HG03469 (cell line): ENCODE data around the gene HNRNPC.
"Not testable (repeated sequence)": the region's sequence is repeated elsewhere in the genome, so short reads cannot be mapped to it uniquely, and the experiment has no call there.

Experiments used
- ATAC-seq: cut with Tn5 transposase; IDR thresholded peaks from one replicate; pipeline ENCODE4 v1.9.1; 2021; ENCODE audit warnings: mild to moderate bottlenecking, moderate library complexity, moderate number of reproducible peaks; ENCODE audit not compliant: unreplicated experiment

HNRNPC gene

GRCh38 chr14:21269252-21270046, at the start of gene HNRNPC:
Gene HNRNPC (minus strand): TSS chr14:21269442. CDS start chr14:21234193, 35,249 bp downstream.
- ATAC-seq = peak; percentile 87

- ATAC-seq = no peak
Observed at GRCh38 chr14:21317398-21317797, 48.2 kb upstream of the HNRNPC start.

GRCh38 chr14:21313512-21313911, 44.3 kb upstream of the HNRNPC start:
- ATAC-seq = no peak

GRCh38 chr14:21311614-21312013, 42.4 kb upstream of the HNRNPC start:
- no peak for ATAC-seq

- ATAC-seq = no peak
Observed at GRCh38 chr14:21309956-21310355, 40.7 kb upstream of the HNRNPC start.

- no peak for ATAC-seq
Observed at GRCh38 chr14:21309238-21309636, 40.0 kb upstream of the HNRNPC start.

- peak; percentile 72 for ATAC-seq
Observed at GRCh38 chr14:21308479-21309237, 39.4 kb upstream of the HNRNPC start.

- peak; percentile 15 for ATAC-seq
Observed at GRCh38 chr14:21308132-21308478, 38.9 kb upstream of the HNRNPC start.

GRCh38 chr14:21307637-21308036, 38.4 kb upstream of the HNRNPC start:
- ATAC-seq = no peak

GRCh38 chr14:21302836-21303140, 33.5 kb upstream of the HNRNPC start:
- ATAC-seq = not testable (repeated sequence)

GRCh38 chr14:21302013-21302835, 33.0 kb upstream of the HNRNPC start:
- ATAC-seq = no peak

- no peak for ATAC-seq
Observed at GRCh38 chr14:21300892-21301291, 31.6 kb upstream of the HNRNPC start.

- no peak for ATAC-seq
Observed at GRCh38 chr14:21299562-21300130, 30.4 kb upstream of the HNRNPC start.

GRCh38 chr14:21298358-21298757, 29.1 kb upstream of the HNRNPC start:
- no peak for ATAC-seq

- not testable (repeated sequence) for ATAC-seq
Observed at GRCh38 chr14:21294026-21294425, 24.8 kb upstream of the HNRNPC start.

GRCh38 chr14:21287168-21287567, 17.9 kb upstream of the HNRNPC start:
- no peak for ATAC-seq

GRCh38 chr14:21286516-21286915, 17.3 kb upstream of the HNRNPC start:
- ATAC-seq = not testable (repeated sequence)

GRCh38 chr14:21281917-21282316, 12.7 kb upstream of the HNRNPC start:
- ATAC-seq = not testable (repeated sequence)

- ATAC-seq = no peak
Observed at GRCh38 chr14:21279783-21280182, 10.5 kb upstream of the HNRNPC start, which contains the start of gene RPGRIP1. Gene RPGRIP1 (plus strand): TSS chr14:21280083. CDS start chr14:21287977, 7,894 bp downstream.

GRCh38 chr14:21278632-21279031, 9.4 kb upstream of the HNRNPC start:
- ATAC-seq = no peak

GRCh38 chr14:21275261-21275858, 6.1 kb upstream of the HNRNPC start:
- ATAC-seq = no peak
